HEK293T (cell line): ENCODE data around the gene JADE1.

Experiments
- ELF4 ChIP-seq: fragments of 450-650 bp; IDR thresholded peaks from 2 replicates; pipeline ENCODE4 v1.6.1; 2017; ENCODE audit warnings: antibody characterized with exemption
- FOXK2 ChIP-seq: fragments of 450-650 bp; IDR thresholded peaks from 2 replicates; pipeline ENCODE4 v1.6.1; 2016; ENCODE audit warnings: mild to moderate bottlenecking
- L3MBTL2 ChIP-seq: fragments of 450-650 bp; conservative IDR thresholded peaks from 2 replicates; pipeline ENCODE4 v1.6.1; 2016; ENCODE audit warnings: mild to moderate bottlenecking

DNA sequence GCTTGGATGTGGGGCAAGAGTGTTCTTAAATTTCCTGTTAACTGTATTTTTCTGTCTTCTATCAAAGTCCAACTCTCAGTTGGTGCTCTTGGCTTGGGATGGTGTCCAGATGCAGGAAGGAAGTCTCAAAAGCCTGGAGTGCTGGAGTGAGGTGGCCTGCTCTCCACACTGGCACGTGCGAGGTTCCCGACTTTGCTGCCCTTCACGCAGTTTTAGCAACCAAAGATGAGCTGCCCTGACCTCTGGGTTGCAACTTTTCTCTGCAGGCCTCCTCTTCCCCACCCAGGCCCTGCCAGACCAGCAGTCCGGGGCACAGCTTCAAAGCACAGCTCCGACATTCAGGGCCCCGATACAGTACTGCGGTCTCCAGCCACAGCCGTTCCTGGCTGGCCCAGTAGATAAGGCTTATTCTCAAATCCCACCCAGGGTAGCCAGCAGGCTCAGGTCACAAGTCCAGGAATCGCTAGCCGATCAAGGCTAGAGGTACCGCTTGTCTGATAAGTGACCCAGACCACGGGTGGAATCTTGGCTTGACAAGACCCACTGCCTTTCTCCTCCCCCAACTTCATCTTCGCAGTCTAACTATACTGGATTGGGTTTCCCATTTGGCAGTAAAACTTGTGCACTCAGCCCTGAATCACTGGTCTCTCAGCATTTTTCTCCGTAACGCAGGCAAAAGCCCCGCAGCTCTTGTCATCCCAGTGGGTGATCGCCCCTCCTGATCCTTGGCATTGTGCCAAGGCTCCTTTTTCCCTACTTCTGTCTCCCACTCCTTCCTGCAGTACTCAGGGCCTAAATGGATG lies 21.8 kb upstream of the JADE1 start:
- no peak for TF ChIP-seq ELF4
- no peak for TF ChIP-seq FOXK2
- no peak for TF ChIP-seq L3MBTL2
